Measurements from ENCODE around the gene ANTKMT. TPM values are rescaled to one million over a fixed set of nuclear protein-coding genes. Genes with fewer than 3 reads are reported as not detected.
A peak's percentile ranks its signal among the peaks of the same experiment; 100 is the strongest.

The ANTKMT gene
- total RNA-seq, 3 donors from 2014 or later = 29.9 to 35.7 (median 30.4) TPM

- no peak for TF ChIP-seq POLR2A (IDR thresholded peaks at IDR 0.05)
- TF ChIP-seq POLR2AphosphoS5 (IDR thresholded peaks at IDR 0.05) = no peak
- TF ChIP-seq CTCF (IDR thresholded peaks at IDR 0.05) = no peak
- no peaks in the 10 kb centered on the region for H3K27me3 ChIP-seq
- H3K27ac ChIP-seq = peak overlapping the region; percentile 79 to 93
- H3K9me3 ChIP-seq = no peaks in the 10 kb centered on the region
- peaks cover 27 to 43% of the 10 kb centered on the region in 2 donors for H3K4me1 ChIP-seq
- DNase-seq (ENCODE audit: low spot score in 2 of 2) = no peak
- H3K4me3 ChIP-seq = peak overlapping the region; percentile 62 to 90 (median 76)
- intact Hi-C loops (cut with DNase I; ENCODE audit: low total_unique reads) = no loop called here
- no peaks in the 10 kb centered on the region for H3K36me3 ChIP-seq
Observed at GRCh38 chr16:684961-685696, 35.8 kb upstream of the ANTKMT start.

DNA sequence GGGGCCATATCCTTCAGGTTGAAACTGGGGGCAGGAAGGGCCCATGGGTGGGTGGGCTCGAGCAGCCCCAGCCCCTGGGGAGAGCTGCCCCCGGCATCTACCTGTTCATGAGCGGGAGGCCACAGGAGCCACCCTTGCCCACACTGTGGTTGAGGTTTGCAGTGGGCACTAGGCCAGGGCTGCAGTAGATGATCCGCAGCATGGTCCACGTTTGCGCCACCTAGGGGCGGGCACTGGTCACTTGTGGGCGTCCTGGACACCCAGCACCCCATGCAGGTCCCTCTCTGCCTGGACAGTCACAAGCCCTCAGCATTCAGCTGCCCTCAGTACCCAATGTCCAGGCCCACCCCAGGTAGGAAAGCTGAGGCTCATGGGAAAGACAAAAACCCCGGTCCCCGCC, 35.0 kb upstream of the ANTKMT start:
- Histone ChIP-seq H3K4me1 (peaks cover 25 to 45% of the 10 kb centered on the region in 2 donors), H3K27ac (no peak overlapping the region), H3K36me3 (no peaks in the 10 kb centered on the region), H3K4me3 (no peak overlapping the region), H3K9me3 (no peaks in the 10 kb centered on the region), H3K27me3 (no peaks in the 10 kb centered on the region)
- TF ChIP-seq POLR2AphosphoS5 (IDR thresholded peaks at IDR 0.05) (no peak), POLR2A (IDR thresholded peaks at IDR 0.05) (no peak), CTCF (IDR thresholded peaks at IDR 0.05) (peak in 1 of 3 donors; percentile 8)
- no peak for DNase-seq (ENCODE audit: low spot score in 2 of 2)
- intact Hi-C loops (cut with DNase I; ENCODE audit: low total_unique reads) = no loop called here

DNA sequence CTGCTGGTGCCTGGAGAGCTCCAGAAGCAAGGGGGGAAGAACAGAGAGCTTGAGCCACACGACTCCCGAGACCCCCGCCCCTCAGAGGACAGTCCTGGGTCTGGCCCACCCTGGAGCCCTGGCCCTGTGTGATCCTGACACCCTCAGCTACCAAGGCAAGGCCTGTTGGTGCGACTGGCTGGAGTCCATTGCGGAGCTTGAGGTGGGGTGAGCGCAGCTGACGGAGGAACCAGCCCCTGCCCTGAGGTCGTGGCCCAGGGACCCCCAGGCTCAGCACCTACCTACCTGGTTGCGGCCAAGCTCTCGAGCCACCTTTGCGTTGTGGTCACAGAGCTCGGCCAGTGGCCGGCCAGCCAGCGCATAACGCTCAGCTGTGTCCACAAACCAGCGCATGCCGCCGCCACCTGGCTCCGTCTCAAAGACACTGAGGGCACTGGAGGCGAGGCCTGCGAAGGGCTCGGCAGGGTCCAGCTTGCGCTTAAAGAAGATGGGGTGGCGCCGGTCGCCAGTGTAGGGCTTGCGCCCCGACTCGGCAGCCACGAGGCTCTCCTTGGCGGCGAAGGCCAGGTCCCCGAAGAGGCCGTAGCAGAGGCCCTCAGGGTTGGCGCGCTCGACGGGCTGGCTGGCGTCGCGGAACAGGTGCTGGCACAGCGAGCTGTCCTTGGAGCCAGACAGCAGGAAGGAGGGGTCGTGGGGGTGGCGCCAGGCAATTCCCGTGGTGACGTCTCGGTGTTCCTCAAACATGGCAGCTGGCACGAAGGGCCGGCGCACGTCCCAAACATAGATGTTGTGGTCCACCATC, 34.3 kb upstream of the ANTKMT start:
- Histone ChIP-seq H3K27me3 (no peaks in the 10 kb centered on the region), H3K4me3 (no peak overlapping the region), H3K9me3 (no peaks in the 10 kb centered on the region), H3K36me3 (no peaks in the 10 kb centered on the region), H3K4me1 (peaks cover 19 to 40% of the 10 kb centered on the region in 2 donors), H3K27ac (no peak overlapping the region)
- no peak for DNase-seq (ENCODE audit: low spot score in 2 of 2)
- intact Hi-C loops (cut with DNase I; ENCODE audit: low total_unique reads) = no loop called here
- TF ChIP-seq POLR2AphosphoS5 (IDR thresholded peaks at IDR 0.05) (no peak), CTCF (IDR thresholded peaks at IDR 0.05) (no peak), POLR2A (IDR thresholded peaks at IDR 0.05) (no peak)

GRCh38 chr16:687499-687898, 33.4 kb upstream of the ANTKMT start:
- Histone ChIP-seq H3K36me3 (no peaks in the 10 kb centered on the region), H3K4me3 (no peak overlapping the region), H3K4me1 (peaks cover 17 to 36% of the 10 kb centered on the region in 2 donors), H3K27me3 (no peaks in the 10 kb centered on the region), H3K27ac (no peak overlapping the region), H3K9me3 (no peaks in the 10 kb centered on the region)
- TF ChIP-seq POLR2AphosphoS5 (IDR thresholded peaks at IDR 0.05) = no peak
- no peak for TF ChIP-seq CTCF (IDR thresholded peaks at IDR 0.05)
- TF ChIP-seq POLR2A (IDR thresholded peaks at IDR 0.05) = no peak
- no peak for DNase-seq (ENCODE audit: low spot score in 2 of 2)
- intact Hi-C loops (cut with DNase I; ENCODE audit: low total_unique reads) = no loop called here

All from breast epithelium (tissue), 4 donors.